Lung (tissue), 16 donors: ENCODE data around the gene MED16. TPM values are rescaled to one million over a fixed set of nuclear protein-coding genes. Genes with fewer than 3 reads are reported as not detected.

ENCODE experiments used
- ATAC-seq: fragments of 200-7000 bp; cut with Tn5 transposase; one replicate; pipeline ENCODE4 v1.9.1; 2020; ENCODE audit warnings: moderate number of reproducible peaks; ENCODE audit not compliant: insufficient read depth, low FRiP score
- DNase-seq, 3 donors: peaks; one replicate each; pipeline ENCODE4 v3.0.0-alpha.2; 2013 to 2017
- H3K27ac ChIP-seq, 2 donors: one replicate each; pipeline ENCODE4 v1.5.1; 2013; ENCODE audit warnings: mild to moderate bottlenecking in 2 of 2, moderate library complexity in 2 of 2, control low read depth in 1 of 2, inconsistent platforms in 1 of 2, low read depth in 1 of 2, low read length in 1 of 2
- H3K27me3 ChIP-seq, 3 donors: one replicate each; pipeline ENCODE4 v1.5.1; 2013; ENCODE audit warnings: low read length in 2 of 3; ENCODE audit not compliant: control insufficient read depth in 3 of 3, insufficient read depth in 3 of 3
- H3K36me3 ChIP-seq, 4 donors: one replicate each; pipeline ENCODE4 v1.5.1; 2013; ENCODE audit warnings: low read length in 4 of 4, mild to moderate bottlenecking in 1 of 4, moderate library complexity in 1 of 4; ENCODE audit not compliant: control insufficient read depth in 4 of 4, insufficient read depth in 4 of 4
- H3K4me1 ChIP-seq, 5 donors: one replicate each; pipeline ENCODE4 v1.5.1; 2013; ENCODE audit warnings: low read length in 5 of 5, mild to moderate bottlenecking in 2 of 5, moderate library complexity in 1 of 5; ENCODE audit not compliant: control insufficient read depth in 5 of 5, insufficient read depth in 5 of 5
- H3K4me3 ChIP-seq: one replicate; pipeline ENCODE4 v1.5.1; 2013; ENCODE audit warnings: mild to moderate bottlenecking, control low read depth, moderate library complexity
- H3K9ac ChIP-seq, 2 donors: one replicate each; pipeline ENCODE4 v1.5.1; 2013; ENCODE audit warnings: low read length in 2 of 2, control low read depth in 1 of 2; ENCODE audit not compliant: insufficient read depth in 1 of 2
- H3K9me3 ChIP-seq, 4 donors: one replicate each; pipeline ENCODE4 v1.5.1; 2013; ENCODE audit warnings: low read length in 3 of 4, mild to moderate bottlenecking in 1 of 4, moderate library complexity in 1 of 4; ENCODE audit not compliant: control insufficient read depth in 4 of 4, insufficient read depth in 3 of 4
- WGBS, 2 donors: extraction: QIAGEN DNeasy Blood & Tissue Kit; methylation state at CpG; one replicate each; pipeline ENCODE4 v1.1.7; 2013; 5-methylcytosine and 5-hydroxymethylcytosine counted together
- long read RNA-seq, 5 donors: transcript quantifications; one replicate each; lab custom pipeline, GENCODE V29; 2026
- polyA plus RNA-seq, 2 donors: library from polyadenylated mRNA; stranded (reverse); fragments of 200-250 nt; gene quantifications; one replicate each; pipeline ENCODE4 v1.2.1, GENCODE V29; 2013
- total RNA-seq, 2 donors: library from RNA; depleted of rRNA in 1 of 2; stranded (reverse); fragments of >200 nt in 1 of 2; gene quantifications; one replicate each; pipeline ENCODE4 v1.2.1, GENCODE V29; 2014 to 2021
- TF ChIP-seq, protein P1 (sequence below): IDR thresholded peaks from 2 replicates; pipeline ENCODE4 v1.5.1; 2012; ENCODE audit warnings: mild to moderate bottlenecking; ENCODE audit errors: control extremely low read depth, extremely low read depth
- donor health status: control.
- donor health status: control.
- donor health status: Bipolar disorder and iron deficiency.
- donor health status: healthy.
- donor health status: DM: yes; HTN: yes; CAD: no.

Gene MED16, protein sequence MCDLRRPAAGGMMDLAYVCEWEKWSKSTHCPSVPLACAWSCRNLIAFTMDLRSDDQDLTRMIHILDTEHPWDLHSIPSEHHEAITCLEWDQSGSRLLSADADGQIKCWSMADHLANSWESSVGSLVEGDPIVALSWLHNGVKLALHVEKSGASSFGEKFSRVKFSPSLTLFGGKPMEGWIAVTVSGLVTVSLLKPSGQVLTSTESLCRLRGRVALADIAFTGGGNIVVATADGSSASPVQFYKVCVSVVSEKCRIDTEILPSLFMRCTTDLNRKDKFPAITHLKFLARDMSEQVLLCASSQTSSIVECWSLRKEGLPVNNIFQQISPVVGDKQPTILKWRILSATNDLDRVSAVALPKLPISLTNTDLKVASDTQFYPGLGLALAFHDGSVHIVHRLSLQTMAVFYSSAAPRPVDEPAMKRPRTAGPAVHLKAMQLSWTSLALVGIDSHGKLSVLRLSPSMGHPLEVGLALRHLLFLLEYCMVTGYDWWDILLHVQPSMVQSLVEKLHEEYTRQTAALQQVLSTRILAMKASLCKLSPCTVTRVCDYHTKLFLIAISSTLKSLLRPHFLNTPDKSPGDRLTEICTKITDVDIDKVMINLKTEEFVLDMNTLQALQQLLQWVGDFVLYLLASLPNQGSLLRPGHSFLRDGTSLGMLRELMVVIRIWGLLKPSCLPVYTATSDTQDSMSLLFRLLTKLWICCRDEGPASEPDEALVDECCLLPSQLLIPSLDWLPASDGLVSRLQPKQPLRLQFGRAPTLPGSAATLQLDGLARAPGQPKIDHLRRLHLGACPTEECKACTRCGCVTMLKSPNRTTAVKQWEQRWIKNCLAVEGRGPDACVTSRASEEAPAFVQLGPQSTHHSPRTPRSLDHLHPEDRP
- total RNA-seq (10 to 100 TPM; 38.7 to 59.7 TPM), polyA plus RNA-seq (10 to 100 TPM; 44.8 to 72.3 TPM)
- long read RNA-seq, donor 1, transcript MED16-204 (15 exons, 3,420 nt): major isoform, 15 of 21 reads
- long read RNA-seq, donor 1, partial matches to known transcripts: 5 of 21 reads
- long read RNA-seq, donor 1, other reads (novel, unspliced or antisense): 0 of 21 reads
- long read RNA-seq, donor 2, transcript MED16-204 (15 exons, 3,420 nt): major isoform, 5 of 12 reads
- long read RNA-seq, donor 2, partial matches to known transcripts: 7 of 12 reads
- long read RNA-seq, donor 2, other reads (novel, unspliced or antisense): 0 of 12 reads
- long read RNA-seq, donor 3, partial matches to known transcripts: 5 of 6 reads
- long read RNA-seq, donor 3, other reads (novel, unspliced or antisense): 0 of 6 reads
- long read RNA-seq, donor 4, partial matches to known transcripts: 0 of 4 reads
- long read RNA-seq, donor 4, other reads (novel, unspliced or antisense): 0 of 4 reads
- long read RNA-seq, donor 5, transcript MED16-204 (15 exons, 3,420 nt): major isoform, 8 of 14 reads
- long read RNA-seq, donor 5, partial matches to known transcripts: 6 of 14 reads
- long read RNA-seq, donor 5, other reads (novel, unspliced or antisense): 0 of 14 reads

DNA sequence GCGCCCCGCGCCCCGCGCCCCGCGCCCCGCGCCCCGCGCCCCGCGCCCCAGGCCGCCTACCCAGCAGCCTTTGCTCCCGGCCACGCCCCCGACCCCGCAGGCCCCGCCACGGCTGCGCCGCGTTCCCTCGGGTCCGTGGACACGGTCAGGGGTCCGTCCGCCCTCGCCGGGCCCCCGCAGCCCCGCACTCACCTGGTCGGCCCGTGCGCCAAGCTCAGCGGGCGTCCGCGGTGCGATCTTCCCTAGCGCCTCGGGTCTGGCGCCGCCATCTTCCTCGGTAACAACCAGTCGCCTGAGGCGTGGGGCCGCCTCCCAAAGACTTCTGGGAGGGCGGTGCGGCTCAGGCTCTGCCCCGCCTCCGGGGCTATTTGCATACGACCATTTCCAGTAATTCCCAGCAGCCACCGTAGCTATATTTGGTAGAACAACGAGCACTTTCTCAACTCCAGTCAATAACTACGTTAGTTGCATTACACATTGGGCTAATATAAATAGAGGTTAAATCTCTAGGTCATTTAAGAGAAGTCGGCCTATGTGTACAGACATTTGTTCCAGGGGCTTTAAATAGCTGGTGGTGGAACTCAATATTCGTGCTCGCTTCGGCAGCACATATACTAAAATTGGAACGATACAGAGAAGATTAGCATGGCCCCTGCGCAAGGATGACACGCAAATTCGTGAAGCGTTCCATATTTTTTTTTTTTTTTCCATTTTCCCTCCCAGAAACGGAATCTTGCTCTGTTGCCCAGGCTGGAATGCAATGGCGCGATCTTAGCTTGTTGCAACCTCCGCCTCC, at the start of gene MED16, which contains the start of gene RNU6-9:
Gene MED16 (minus strand): TSS at position 294 of the 796 bp plus-strand sequence. CDS start 2,056 bp downstream, outside the sequence.
Gene RNU6-9 (plus strand): TSS at position 591 of the 796 bp plus-strand sequence.
- WGBS, 2 donors: 1 to 2% methylated on average over 50 to 69 of the region's 69 CpGs
- ATAC-seq: peak; percentile 94
- no peaks in the 10 kb centered on the region for H3K9me3 ChIP-seq
- DNase-seq: peak; percentile 94 to 98 (median 97)
- no peaks in the 10 kb centered on the region for H3K27me3 ChIP-seq
- peak within 1 kb of the TSS; percentile 88 to 100 for H3K9ac ChIP-seq
- peaks cover 0 to 28% (median 11%) of the 10 kb centered on the region in 4 donors for H3K36me3 ChIP-seq
- H3K4me3 ChIP-seq: peak within 1 kb of the TSS; percentile 89
- H3K4me1 ChIP-seq: peaks cover 0 to 6% (median 0%) of the 10 kb centered on the region in 5 donors
- TF ChIP-seq, protein P1, sequence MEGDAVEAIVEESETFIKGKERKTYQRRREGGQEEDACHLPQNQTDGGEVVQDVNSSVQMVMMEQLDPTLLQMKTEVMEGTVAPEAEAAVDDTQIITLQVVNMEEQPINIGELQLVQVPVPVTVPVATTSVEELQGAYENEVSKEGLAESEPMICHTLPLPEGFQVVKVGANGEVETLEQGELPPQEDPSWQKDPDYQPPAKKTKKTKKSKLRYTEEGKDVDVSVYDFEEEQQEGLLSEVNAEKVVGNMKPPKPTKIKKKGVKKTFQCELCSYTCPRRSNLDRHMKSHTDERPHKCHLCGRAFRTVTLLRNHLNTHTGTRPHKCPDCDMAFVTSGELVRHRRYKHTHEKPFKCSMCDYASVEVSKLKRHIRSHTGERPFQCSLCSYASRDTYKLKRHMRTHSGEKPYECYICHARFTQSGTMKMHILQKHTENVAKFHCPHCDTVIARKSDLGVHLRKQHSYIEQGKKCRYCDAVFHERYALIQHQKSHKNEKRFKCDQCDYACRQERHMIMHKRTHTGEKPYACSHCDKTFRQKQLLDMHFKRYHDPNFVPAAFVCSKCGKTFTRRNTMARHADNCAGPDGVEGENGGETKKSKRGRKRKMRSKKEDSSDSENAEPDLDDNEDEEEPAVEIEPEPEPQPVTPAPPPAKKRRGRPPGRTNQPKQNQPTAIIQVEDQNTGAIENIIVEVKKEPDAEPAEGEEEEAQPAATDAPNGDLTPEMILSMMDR: no peak
- H3K27ac ChIP-seq: peak within 1 kb of the TSS; percentile 82 to 94

DNA sequence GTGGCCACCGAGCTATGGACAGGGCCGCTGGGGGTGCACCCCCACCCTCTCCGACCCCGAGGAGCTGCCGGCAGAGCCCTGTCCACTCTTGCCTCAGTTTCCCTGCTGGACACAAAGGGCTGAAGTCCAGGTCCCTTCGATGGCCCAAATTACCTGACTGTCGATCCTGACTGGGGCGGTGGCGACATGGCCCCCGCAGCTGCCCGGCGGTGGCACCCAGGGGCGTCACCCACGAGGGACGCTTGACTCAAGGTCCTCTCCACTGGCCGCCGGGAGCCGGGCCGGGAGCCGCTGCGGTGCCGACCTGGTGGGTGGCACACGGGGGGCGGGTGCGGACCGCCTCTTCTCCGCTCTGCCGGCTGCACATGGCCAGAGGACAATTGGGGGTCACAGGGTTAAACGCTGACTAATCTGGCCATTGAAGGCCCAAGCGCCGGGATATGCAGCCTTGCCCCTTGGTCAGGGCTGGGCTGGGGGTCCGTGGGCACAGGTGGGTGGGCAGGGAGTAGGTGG, 49.2 kb upstream of the MED16 start:
- DNase-seq (no peak), ATAC-seq (no peak)
- TF ChIP-seq, protein P1: no peak
- Histone ChIP-seq H3K9me3 (peaks cover 0 to 2% (median 0%) of the 10 kb centered on the region in 4 donors), H3K27ac (no peak overlapping the region), H3K36me3 (peaks cover 0 to 19% (median 8%) of the 10 kb centered on the region in 4 donors), H3K27me3 (no peaks in the 10 kb centered on the region), H3K4me1 (peaks cover 0 to 35% (median 16%) of the 10 kb centered on the region in 5 donors), H3K9ac (no peak overlapping the region), H3K4me3 (no peak overlapping the region)
- 95 to 96% methylated on average over 32 of the region's 32 CpGs for WGBS, 2 donors
